Activated naive CD8-positive, alpha-beta T cell treated with anti-CD3 and anti-CD28 coated beads, Interleukin-2, amount 50 U/mL, for 16 hours (primary cell): ENCODE measurements around the gene CCL18.
"Not testable (repeated sequence)": the region's sequence is repeated elsewhere in the genome, so short reads cannot be mapped to it uniquely, and the experiment has no call there.

Source experiments
- DNase-seq: peaks from one replicate; pipeline ENCODE4 v3.0.0-alpha.2; 2020; ENCODE audit warnings: low read depth, low spot score

The CCL18 gene, protein sequence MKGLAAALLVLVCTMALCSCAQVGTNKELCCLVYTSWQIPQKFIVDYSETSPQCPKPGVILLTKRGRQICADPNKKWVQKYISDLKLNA

DNA sequence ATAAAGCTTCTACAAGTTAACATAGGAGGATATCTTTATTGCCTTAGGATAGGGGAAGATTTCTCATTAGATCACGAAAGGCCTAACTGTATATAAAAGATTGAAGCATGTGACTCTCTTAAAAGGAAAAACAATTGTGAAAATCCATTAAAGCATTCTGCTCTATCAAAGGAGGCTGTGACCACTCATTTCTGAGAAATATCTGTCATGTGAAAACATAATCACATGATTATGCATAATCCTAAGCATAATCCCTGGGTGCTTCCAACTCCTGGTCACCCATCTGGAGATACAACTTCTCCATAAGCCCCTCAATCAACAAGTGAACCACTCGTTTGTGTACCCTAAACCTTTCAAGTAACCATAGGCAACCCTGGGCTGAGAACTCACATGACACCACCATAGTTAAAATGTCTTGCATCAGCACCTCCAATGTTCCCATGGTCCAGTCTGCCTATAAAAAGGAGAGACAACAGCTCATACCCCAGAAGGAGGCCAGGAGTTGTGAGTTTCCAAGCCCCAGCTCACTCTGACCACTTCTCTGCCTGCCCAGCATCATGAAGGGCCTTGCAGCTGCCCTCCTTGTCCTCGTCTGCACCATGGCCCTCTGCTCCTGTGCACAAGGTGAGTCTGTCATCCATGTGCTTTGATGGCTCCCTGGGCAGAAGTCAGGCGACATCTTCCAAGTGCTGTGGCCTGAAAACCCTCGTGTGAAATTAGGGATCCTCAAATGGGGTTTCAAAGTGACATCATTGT lies at the start of gene CCL18:
Gene CCL18 (plus strand): TSS at position 487 of the 756 bp plus-strand sequence. CDS start 71 bp downstream, at position 558.
- DNase-seq: no peak

DNA sequence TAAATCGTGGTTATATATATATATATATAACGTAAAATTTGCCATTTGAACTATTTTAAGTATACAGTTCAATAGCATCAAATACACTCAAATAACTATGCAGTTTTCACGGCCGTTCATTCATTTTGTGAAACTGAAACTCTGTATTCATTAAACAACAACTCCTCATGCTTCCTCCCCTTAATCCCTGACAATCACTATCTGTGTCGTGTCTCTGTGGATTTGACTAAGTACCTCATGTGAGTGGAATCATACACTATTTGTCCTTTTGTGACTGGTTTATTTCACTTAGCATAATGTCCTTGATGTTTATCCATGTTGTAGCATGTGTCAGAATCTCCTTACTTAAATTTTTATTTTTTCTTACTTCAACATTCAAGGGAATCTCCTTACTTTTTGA lies 49.1 kb upstream of the CCL18 start:
- DNase-seq: no peak

DNA sequence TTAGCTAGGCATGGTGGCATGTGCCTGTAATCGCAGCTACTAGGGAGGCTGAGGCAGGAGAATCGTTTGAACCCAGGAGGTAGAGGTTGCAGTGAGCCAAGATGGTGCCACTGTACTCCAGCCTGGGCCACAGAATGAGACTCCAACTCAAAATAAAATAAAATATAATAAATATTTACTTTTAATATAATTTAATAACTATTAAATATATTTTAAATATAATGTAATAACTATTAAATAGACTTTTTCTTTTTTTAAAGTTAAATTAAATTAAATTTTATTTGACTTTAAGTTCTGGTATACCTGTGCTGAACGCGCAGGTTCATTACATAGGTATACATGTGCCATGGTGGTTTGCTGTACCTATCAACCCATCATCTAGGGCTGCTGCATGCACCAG lies 48.2 kb upstream of the CCL18 start:
- not testable (repeated sequence) for DNase-seq

DNA sequence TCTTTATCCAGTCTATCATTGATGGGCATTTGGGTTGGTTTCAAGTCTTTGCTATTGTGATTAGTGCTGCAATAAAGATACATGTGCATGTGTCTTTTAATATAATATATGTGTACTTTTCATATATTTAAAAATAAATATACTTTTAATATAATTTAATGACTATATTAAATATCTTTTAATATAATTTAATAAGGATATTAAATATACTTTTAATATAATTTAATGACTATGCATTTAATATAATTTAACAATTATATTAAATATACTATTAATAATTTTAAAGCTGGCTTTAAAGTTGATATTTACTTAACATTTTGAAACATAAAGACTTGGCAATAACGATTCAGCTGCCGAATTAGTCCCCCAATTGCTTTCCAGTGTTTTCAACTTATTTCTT lies 47.5 kb upstream of the CCL18 start:
- DNase-seq: no peak

DNA sequence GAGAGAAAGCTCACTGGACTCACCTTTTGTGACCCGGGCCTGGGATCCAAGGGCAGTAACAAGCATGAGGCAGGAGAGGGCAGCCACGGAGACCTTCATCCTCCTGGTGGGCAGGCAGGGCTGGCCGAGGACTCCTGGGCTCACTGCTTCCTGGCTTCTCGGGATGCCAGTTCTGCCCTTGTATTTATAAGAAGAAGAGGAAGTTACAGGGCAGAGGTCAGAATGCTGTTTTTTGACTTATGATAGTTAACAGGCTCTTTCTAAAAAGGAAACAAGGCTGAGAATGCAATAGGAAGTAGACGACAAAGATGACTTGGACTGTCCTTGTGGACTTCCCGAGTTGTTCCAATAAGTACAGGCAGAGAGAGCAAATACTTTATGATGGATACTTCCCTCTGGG lies 46.3 kb upstream of the CCL18 start, which contains the start of gene CCL23:
Gene CCL23 (minus strand): TSS at position 174 of the 400 bp plus-strand sequence. CDS start 75 bp downstream, at position 99.
- no peak for DNase-seq

DNA sequence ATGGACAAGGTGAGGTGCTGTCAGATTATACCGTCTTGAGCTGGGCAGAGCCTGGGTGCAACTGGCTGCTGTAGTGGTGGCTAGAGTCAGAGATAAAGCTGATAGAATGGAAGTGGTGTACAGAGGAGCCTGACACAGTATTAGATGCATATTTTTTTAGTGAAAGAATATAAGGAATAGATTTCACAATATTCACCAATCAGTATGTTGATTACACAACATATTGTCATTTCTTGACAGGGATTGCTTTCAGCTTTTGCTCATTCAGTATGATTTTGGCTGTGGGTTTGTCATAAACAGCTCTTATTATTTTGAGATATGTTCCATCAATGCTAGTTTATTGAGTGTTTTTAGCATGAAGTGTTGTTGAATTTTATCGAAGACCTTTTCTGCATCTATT lies 44.6 kb upstream of the CCL18 start:
- DNase-seq: no peak

DNA sequence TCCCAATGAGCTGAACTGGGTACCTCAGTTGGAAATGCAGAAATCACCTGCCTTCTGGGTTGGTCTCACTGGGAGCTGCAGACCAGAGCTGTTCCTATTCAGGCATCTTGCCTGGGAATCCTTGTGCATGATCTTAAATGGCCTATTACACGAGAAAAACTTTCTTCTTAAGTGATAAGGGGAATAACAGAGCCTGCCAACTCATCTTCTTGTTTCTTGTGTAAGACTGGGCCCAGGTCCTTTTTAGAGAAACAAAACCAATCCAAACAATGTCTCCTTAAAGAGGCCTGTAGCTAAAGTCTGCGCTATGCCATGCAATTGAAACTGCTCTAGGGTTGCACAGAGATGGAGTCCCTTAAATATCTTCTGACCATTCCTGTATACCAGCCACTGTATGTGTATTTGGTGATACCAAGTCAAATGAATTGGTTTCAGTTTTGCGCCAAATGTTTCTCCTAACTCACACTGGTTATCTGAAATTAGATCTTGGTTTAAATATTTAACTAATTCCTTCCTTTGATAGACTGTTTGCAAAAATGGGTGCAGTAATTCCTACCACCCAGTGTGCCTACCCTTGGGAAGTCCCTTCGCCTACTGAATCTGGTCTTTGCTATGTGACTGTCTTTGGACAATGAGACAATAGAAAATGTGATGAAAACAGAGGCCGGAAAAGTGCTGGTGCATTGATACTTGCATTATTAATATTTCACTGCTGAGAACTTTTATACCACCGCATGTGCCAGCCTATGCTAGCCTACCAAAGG lies 39.8 kb upstream of the CCL18 start:
- DNase-seq: no peak

DNA sequence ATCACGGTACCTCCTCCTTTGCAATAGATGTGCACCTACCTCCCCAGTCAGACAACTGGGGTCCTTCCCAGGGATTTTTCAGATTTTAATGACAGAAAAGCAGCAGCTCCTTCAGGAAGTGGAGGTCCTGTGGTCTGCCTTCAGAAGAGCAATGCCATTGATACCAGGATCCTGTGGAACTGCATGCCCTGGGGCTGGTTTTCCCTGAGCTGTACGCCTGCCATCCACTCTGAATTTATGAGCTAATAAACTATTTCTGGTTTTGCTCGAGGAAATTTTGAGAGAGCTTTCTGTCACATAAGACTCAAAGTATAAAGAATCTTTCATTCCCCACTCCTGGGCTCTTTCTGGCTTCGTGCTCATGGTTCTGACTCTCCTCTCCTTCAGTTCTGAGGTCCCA lies 36.3 kb upstream of the CCL18 start:
- DNase-seq: no peak

DNA sequence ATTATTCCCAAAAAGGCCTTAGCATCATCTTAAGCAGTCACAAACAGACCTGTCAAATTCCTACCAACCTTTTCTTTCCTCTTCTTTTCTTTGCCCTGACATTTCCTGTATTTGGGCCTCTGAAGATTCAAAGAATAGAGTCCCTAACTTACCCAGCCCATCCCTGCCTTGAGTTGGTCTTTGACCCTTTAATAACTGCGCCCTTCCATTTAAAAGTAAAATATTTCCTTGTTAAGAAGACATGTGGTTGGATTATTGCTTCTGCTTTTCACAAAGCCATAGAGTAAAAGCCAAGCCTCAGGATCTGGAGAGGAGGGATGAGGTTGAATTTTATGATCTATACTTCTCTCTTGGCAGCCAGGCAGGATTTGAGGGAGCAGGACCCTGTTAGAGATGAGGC lies 33.1 kb upstream of the CCL18 start:
- no peak for DNase-seq

DNA sequence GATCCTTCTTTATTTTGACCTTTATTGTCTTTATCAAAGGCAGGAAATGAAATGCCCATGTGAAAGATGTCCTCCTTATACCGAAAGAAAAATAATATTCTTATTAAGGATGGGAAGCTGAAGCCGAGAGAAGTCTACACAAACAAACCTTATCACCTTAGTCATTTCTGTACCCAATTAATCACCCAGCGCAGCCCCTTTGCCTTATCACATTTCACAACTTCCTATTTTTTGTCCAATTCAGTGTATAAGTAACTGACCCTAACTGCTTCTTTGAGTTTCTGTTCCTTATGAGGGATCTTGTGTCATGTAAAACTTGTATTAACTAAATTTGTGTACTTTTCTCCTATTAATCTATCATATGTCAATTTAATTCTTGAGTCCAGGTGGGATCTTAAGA lies 29.9 kb upstream of the CCL18 start:
- DNase-seq: no peak

DNA sequence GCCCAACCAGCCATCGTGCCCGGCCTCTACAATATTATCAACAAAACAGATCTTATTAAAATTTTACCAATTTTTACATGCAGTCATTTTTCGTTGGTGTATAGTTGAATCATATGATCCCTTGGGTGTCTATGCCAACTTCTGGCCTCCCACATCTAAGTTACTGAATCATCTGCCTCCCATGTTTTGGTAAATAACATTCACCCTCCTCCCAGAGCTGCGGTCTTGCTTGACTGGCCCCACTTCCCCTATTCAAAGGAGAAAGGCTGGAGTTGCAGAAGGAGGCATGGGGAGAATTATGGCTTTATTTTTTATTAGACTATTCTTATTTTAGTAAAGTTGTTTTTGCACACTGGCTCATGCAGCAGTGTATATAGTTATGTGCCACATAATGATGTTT lies 27.8 kb upstream of the CCL18 start:
- no peak for DNase-seq

DNA sequence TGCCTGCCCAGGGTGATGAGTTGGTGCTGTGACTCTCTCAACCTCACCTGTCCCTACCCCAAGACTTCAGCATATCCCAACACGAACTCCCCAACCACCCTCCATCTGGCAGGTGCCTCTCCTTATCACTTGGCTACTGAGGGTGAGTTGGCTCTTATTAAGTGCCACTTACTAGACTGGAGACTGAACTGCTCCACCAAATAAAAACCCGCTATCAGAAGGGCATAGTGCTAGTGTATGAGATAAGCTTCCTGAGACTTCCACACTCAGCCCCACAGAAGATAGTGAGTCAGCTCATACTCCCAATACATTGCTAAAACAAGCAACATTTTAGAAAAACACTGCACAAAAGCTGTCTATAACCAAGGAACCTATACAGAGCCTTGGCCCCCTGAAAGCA lies 16.0 kb upstream of the CCL18 start:
- DNase-seq: no peak

DNA sequence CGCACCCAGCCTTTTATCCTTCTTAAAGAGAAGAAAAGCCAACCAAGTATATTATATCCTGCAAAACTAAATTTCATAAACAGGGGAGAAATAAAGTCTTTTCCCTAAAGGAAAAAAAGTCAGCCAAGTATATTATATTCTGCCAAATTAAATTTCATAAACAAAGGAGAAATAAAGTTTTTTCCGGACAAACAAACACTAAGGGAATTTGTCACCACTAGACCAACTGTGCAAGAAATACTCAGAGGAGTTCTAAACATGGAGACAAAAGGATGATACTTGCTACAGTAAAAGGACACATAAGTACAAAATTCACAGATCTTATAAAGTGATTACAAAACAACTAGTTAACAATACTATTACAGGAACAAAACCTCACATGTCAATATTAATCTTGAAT lies 14.4 kb upstream of the CCL18 start:
- DNase-seq: no peak

DNA sequence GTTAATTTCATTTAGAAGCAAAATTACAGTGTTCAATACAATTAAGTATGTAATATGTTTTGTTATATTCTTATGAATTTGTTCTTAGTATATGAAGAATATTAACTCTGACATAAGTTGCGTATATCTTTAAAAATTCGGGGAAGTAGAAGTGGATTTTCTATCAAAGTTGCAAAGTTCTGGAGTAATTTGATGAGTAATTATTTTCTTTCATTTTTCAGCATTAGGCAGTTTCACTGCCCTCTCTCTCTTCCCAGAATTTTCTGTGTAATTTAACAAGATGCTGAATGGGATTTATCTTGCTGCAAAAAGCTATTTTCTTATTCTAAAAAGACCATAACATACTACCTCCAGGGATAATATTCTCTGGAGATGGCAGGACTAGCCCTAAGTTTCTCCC lies 8.9 kb upstream of the CCL18 start:
- no peak for DNase-seq

DNA sequence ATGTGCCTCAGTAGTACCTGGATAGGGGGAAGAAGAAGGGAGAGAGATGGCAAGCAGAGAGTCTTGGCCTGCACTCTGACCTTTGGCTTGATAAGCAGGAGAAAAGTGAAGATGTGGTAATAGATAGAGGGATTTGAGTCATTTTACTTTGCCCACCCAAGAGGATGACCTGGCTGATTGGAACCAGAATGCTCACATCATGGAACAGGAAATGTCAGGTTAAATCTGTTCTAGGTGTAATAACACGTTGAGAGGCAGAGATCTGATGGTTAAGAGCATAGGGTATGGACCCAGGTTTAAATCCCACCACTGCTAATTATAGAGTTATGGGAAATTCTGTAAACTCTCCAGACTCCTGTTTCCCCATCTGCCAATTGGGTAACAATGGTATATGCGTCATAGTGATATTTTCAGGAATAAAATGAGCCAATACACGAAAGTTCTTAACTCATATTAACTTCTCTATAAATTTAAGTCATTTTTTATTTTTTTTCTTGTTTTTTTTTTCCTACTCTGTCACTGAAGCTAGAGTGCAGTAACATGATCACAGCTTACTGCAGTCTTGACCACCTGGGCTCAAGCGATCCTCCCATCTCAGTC lies 8.1 kb upstream of the CCL18 start:
- no peak for DNase-seq

DNA sequence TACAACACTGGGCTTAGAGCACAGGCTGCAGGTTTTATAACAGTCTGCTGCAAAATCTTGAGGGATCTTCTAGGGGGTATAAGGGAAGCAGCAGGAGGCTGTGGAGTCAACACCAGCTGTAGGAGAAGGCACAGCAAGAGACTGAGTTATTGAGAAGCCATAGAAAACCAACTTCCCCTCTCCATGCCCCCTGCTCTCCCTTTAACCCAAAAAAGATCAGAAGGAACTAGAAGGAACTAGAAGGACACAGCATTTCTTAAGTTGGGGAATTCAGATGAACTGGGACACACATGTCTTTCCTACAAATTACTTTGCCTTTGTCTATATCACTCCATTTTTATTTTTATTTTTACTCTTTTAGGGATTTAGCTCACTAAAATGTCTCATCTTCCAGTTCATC lies 6.2 kb upstream of the CCL18 start:
- no peak for DNase-seq

DNA sequence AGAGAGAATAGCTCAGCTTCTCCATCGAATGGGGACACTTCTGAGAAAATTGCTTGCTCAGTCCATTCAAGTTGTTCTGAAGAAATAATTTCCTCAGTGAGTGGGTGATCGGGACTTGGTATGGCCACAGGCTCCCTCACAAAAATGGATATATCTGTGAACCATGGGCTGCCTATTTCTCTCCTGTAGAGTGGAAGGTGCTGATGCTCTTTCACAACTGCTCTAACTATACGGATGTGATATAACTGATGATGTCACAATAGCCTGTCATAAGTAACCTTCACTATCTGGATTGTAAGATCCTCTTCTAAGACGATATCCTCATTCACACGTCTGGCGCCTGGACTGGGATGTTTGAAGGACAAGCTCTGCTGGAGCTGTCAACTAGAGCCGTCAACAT lies 4.7 kb upstream of the CCL18 start:
- DNase-seq: no peak

DNA sequence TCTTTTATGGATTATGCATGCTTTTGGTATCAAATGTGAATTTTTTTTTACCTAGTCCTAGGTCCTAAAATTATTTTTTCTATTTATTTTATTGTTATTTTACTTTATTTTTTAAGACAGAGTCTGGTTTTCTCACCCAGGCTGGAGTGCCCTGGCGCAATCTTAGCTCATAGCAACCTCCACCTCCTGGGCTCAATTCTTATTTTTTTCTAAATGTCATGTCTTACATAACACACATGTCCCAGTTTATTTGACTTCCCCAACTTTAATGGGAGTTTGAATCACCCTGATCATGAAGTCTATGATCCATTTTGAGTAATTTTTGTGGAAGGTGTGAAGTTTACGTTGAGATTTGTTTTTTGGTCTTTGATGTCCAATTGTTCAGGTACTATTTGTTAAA lies 3.3 kb upstream of the CCL18 start:
- no peak for DNase-seq

DNA sequence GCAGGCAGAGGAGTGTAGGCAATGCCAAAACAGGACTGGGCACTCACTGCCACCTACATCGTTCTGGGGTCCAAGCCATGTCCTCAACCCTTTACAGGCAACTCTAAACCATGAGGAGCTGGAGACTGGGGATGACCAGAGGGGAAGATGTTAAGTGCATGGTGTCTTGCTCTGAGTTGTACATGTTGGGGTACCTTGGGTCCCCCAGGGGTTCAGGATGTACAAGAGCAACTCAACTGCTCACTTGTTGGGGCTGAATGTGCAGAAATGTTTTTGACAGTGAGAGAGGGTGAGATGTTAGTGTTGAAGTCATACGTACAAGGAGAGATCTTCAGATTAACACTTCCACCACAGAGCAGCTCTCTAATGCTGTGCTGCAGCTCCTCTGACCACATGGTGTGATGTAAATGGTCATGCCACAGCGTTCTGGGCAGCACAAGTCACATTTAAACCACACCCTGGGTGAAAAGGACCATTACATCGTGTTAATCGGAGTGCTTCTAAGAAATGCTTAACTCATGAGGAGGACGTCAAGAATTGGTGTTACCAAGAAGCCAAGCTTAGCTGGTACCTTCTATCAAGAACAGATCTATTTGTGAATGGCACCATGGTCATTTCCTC lies 2.4 kb downstream of the CCL18 start:
- DNase-seq: no peak

DNA sequence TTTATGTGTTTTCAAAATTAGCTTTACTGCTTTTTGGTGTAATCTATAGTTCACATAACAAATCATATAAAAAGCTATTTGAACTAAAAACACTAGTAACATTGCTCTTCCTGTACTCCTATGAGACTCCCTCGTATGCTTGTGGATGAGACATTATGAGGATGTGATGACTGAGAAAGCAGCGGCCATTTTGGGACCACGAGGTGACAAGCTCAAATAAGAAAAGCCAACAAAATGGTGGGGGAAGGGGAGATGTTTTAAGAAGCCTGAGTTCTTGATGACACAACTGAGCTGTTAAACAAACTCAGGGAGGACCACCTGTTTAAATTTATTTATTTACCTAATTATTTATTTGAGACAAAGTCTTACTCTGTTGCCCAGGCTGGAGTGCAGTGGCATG lies 4.5 kb downstream of the CCL18 start:
- no peak for DNase-seq

DNA sequence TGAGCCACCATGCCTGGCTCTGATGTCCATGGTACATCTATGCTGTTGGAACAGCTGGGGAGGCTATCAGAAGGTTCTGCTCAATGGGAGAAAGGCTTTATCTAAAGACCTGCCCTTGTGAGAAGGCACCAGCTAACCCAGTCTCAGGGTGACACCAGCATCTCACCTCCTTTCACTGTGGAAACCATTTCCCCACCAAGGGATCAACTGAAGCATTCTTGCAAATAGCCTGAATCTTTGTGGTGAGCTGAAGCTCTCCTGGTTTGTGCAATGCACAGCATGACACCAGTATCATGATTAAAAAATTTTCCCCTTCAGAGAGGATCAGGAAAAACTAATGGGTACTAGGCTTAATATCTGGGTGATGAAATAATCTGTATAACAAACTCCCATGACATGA lies 5.1 kb downstream of the CCL18 start:
- no peak for DNase-seq

DNA sequence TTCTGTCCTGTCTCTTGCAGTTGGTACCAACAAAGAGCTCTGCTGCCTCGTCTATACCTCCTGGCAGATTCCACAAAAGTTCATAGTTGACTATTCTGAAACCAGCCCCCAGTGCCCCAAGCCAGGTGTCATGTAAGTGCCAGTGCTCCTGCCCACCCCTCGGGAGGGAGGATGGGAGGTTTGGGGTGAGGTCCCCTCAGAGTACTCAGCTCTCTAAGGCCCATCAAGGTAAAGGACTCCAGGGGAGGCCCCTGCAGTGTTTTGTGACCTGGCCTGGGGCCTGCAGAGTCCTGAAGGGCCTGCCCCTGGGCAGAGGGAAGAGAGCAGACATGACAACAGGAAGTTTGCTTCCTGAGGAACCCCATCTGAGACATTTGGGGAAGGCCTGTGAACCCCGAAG lies 6.4 kb downstream of the CCL18 start:
- no peak for DNase-seq
